ENCODE measurements around the gene PTPRT. TPM values are rescaled to one million over a fixed set of nuclear protein-coding genes. Genes with fewer than 3 reads are reported as not detected.

Gene PTPRT
- total and polyA plus RNA-seq, 2 of the 4 experiments (the other 2 are of a cell fraction): not detected

- ChIA-PET CTCF (no interaction called here), POLR2A (ENCODE audit: unreplicated experiment) (no interaction called here)
- DNase-seq (no peak), ATAC-seq (ENCODE audit: low read depth) (no peak)
- Histone ChIP-seq H3K9me3 (ENCODE audit: control insufficient read depth, insufficient read depth, low read length) (peaks cover 10% of the 10 kb centered on the region), H2AK9ac (replicated peaks; ENCODE audit: low read depth, low read length, poor library complexity) (no peak overlapping the region), H4K8ac (ENCODE audit: low read depth in 2 of 2, low read length in 2 of 2) (no peak overlapping the region), H2BK120ac (ENCODE audit: low read depth, low read length) (no peak overlapping the region), H4K20me1 (ENCODE audit: insufficient read depth, low read length) (no peaks in the 10 kb centered on the region), H3K27ac (ENCODE audit: insufficient read depth, low read length) (no peak overlapping the region), H3K27me3 (ENCODE audit: control insufficient read depth, insufficient read depth, low read length) (no peaks in the 10 kb centered on the region), H3K23ac (ENCODE audit: low read depth, low read length) (no peak overlapping the region), H3K9ac (ENCODE audit: low read depth, low read length) (no peak overlapping the region), H4K91ac (ENCODE audit: insufficient read depth, low read depth, low read length) (no peak overlapping the region), H3K4me2 (ENCODE audit: low read depth, low read length) (no peak overlapping the region), H4K5ac (ENCODE audit: low read depth, low read length) (no peak overlapping the region), H3K79me1 (ENCODE audit: low read depth in 1 of 2, low read length in 2 of 2) (no peaks in the 10 kb centered on the region), H3K9me1 (ENCODE audit: insufficient read depth, low read length) (no peaks in the 10 kb centered on the region), H2BK15ac (ENCODE audit: low read depth, low read length) (no peak overlapping the region), H3K4me3 (ENCODE audit: insufficient read depth, low read depth, low read length) (no peak overlapping the region), H3K14ac (replicated peaks; ENCODE audit: low read depth, low read length) (no peak overlapping the region), H3K36me3 (ENCODE audit: control insufficient read depth, insufficient read depth, low read length) (no peaks in the 10 kb centered on the region), H3K18ac (ENCODE audit: low read depth, low read length) (no peak overlapping the region), H2BK20ac (ENCODE audit: low read depth, low read length) (no peak overlapping the region), H3K56ac (ENCODE audit: extremely low read depth, insufficient read depth, low read length) (no peak overlapping the region), H2AK5ac (ENCODE audit: low read depth, low read length) (no peak overlapping the region), H2AFZ (replicated peaks; ENCODE audit: low read length, poor library complexity) (no peak overlapping the region), H3K4me1 (ENCODE audit: control insufficient read depth, insufficient read depth, low read length) (no peaks in the 10 kb centered on the region), H2BK5ac (ENCODE audit: low read depth, low read length, poor library complexity, severe bottlenecking) (no peak overlapping the region), H3K4ac (ENCODE audit: low read depth, low read length) (no peak overlapping the region)
- BruUV-seq (replicated peaks): no TSS peak
- no CpG with 5 or more reads among the region's 4 CpGs for WGBS, 2 experiments (ENCODE audit: extremely low coverage in 2 of 2, insufficient read length in 1 of 2)
- no peak for TF ChIP-seq RFX5 (IDR thresholded peaks at IDR 0.05; ENCODE audit: low read depth, low read length)
- no peak for TF ChIP-seq MAFK (IDR thresholded peaks at IDR 0.05; ENCODE audit: low read depth, low read length)
- dilution Hi-C loops (cut with HindIII; ENCODE audit: low sequenced_read_pairs, unreplicated experiment): no loop called here
- in situ Hi-C loops (cut with MboI; ENCODE audit: low sequenced_read_pairs): no loop called here
- intact Hi-C loops (cut with micrococcal nuclease): no loop called here
Measured at GRCh38 chr20:42179768-42180167, 1009.9 kb downstream of the PTPRT start.

Data from IMR-90 (cell line).